Measurements from ENCODE around the gene MAD1L1.
A peak's percentile ranks its signal among the peaks of the same experiment; 100 is the strongest.

MAD1L1 gene

DNA sequence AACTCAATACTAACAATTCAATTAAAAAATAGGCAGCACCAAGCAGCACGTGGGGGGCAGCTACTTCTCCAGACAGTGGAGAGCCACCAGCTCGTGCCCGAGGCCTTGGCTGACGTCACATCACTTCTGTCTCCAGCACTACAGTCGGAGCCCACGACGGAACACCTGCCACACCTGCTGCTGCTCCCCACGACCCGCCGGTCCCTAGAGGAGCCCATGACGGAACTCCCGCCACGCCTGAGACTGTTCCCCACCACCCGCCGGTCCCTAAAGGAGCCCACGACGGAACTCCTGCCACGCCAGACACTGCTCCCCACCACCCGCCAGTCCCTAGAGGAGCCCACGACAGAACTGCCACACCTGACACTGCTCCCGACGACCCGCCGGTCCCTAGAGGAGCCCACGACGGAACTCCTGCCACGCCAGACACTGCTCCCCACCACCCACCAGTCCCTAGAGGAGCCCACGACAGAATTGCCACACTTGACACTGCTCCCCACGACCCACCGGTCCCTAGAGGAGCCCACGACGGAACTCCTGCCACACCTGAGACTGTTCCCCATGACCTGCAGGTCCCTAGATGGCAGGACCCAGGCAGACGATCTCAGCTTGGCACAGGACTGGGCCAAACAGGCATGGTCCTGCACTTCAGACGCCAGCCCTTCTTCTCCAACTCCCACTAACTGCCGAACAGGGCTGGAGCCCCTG is 304.7 kb downstream of the MAD1L1 start:
- DNase-seq (ENCODE audit: low read depth), result no peak

DNA sequence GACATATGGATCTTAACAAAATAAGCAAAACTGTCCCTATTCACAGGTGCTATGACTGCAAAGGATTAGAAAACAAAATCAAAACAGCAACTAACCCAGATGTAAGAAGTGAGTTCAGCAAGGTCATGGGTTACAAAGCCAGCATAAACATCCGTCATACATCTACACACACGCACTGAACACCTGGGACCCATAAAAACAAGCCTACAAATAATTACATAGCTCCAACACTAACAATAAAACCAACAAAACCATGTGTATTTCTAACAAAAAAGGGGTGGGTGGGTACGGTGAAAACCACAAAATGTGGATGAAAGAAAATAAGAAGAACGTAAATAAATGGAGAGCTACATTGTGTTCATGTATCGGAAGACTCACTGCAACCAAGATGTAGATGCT is 305.8 kb downstream of the MAD1L1 start:
- DNase-seq (ENCODE audit: low read depth), result no peak

DNA sequence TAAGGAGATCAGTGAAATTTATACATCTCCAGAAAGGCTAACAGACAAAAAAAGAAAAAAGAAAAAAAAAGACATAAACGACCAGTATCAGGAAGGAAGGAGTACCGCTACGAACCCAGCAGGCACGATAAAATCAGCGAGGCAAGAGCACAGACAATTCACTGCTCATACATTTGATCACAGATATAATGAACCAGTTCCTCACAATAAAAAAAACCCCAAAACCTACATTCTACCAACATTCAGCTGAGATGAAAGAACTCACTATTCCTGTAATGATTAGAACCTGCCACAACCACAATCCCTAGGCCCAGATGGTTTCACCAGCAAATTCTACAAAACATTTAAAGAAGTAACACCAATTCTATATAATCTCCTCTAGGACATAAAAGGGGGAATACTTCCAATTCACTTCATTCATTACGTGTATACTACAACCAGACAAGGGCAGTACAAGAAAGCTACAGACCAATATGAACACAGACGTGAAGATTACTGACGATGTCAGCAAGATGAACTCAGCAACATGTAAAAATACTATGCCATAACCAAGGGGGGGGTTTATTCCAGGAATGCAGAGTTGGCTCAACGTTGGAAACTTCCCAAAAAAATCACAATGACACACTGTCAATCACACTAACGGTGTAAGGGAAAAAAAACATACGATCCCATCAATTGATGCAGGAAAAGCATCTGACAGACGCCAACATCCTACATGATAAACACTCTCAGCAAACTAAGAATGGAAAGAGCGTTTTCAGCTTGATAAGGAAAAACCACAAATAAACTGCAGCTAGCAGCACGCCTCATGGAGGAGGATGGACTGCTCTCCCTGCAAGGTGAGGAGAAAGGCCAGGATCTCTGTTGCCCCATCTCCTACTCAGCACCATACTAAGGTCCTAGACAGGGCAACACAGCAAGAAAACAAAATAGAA is 306.5 kb downstream of the MAD1L1 start:
- DNase-seq (ENCODE audit: low read depth), result peak; percentile 41

DNA sequence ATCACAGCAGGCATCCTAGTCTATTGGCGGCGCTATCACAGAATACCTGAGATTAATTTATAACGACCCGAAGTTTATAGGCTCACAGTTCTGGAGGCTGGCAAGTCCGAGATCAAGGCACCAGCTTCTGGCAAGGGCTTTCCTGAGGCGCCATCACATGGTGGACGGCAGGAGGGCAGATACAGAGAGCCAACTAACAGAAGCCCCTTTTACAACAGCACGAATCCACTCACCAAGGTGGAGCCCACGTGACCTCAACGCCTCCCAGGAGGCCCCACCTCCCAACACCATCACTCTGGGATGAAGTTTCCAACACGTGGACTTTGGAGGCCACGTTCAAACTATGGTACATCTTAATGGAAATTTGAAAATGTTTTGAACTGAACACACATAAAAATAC is 307.4 kb downstream of the MAD1L1 start:
- no peak for DNase-seq (ENCODE audit: low read depth)

DNA sequence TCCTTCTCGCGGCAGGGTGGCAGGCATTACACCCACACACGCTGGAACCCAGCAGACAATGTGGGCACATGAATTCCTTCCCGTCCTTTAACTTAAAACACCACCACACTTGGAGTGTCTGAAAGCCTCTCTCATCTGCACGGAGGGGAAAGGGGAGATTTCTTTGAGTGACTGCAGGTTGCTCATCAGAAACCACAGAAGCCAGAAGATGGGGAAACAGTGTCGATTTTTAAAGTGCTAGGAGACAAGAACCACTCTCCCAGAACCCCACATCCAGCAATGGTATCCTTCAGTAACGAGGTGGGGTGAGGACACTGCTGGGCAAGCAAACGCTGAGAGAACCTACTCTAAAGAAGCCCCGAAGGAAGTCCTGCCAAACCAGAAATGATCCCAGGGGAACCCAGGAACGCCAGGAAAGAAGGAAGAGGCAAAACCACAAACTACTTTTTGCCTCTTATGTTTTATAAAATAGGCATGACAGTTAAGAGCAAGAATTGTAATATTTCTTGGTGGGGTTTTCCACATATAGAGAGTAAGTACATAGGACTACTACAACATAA is 308.4 kb downstream of the MAD1L1 start:
- no peak for DNase-seq (ENCODE audit: low read depth)

DNA sequence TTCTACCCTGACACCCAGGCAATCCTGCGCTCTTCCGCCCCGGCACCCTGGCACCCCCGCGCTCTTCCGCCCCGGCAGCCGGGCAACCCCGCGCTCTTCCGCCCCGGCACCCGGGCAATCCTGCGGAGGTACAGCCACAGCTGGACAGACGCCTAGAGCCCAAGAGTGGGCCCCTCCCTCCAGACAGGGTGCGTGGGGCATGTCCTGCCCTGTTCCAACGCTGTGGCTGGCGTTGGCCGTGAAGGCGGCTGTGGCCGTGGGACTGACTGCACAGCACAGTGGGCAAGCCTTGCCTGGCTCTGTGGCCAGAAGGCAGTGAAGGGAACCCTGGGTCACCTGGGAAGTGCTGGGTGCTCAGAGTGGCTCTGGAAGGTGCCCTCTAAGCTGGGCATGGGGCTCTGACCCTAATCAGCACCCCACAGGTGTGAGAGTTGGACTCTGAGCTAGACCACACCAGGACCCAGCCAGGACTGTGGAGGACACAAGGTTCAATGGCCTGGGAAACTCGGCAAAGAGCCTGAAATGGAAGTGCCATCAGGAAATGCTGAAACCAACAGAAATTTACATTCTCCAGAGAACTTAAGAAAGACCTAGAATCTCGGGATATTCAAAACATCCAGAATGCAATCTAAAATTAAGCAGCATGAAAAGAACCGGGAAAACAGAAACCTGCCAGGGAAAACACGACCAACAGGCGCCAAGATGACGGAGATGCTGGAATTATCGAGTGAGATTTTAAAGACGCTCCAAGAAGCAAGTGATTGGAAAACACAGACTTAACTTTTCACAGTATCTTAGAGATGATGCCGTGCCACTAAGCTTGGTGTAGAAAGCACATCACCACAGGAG is 309.1 kb downstream of the MAD1L1 start:
- no peak for DNase-seq (ENCODE audit: low read depth)

DNA sequence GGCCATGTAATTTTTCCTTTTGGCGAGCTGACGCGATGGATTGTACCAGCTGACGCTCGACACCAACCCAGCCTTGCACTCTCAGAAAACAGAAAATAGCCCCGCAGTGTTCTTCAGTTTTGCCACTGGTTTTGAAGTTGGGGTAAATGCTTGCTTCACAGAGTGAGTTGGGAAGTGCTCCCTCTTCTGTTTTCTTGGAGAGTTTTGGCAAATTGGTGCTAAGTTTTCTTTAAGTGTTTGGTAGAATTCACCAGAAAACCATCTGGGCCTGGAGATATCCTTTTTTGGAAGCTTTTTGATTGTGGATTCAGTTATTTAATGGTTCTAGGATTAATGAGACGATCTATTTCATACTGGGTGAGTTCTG is 309.9 kb downstream of the MAD1L1 start:
- DNase-seq (ENCODE audit: low read depth), result no peak

DNA sequence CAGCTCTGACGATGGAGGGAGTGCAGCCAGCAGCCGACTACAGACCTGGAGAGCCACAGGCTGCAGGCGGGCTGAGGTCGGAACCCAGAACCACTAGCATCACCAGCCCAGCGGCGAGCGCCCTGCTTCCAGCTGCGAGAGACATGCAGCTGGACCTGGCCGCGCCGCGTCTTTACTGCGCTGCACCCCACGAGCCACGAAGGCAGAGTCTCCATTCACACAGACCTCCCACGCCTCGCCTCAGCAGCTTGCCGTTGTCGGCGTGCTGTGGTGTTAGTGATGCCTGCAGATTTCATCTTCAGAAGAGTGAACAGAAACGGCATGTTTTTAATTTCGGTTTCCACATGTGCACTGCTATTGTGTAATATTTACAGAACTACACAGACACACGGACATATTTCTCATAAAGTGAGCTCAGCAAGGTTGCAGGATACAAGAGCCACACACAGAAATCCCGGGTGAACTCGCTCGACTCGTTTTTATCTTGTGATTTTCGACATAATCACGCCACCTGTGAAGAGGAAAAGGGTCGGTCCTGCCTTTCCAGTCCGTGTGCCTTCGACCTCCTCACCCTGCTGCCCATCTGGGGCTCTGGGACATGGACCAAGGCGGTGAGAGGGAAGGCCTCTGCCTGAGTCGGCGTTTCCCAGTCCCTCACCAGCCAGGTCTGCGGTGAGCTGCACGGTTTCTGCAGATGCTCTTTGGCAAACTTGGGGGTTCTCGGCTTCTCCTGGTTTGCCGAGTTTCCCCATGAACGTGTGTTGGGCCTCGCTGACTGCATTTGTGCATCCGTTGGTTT is 310.5 kb downstream of the MAD1L1 start:
- DNase-seq (ENCODE audit: low read depth), result no peak

DNA sequence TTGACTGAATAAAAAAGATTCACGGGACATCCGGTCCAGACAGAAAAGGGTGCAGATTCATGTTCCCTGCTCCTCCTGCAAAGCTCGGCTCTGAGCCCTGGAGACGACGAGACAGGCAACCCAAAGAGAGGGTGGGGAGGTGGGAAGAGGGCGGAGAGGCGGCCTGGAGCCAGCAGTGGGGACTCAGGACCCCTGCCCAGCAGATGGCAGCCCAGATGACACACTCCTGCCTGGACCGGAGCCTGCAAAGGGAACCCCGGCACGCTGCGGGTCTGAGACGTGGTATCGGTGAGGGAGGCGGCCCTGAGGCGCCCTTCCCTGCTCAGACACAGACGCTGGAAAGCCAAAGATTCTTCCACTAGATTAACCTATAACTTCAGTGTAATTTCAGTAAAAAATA is 311.9 kb downstream of the MAD1L1 start:
- no peak for DNase-seq (ENCODE audit: low read depth)

DNA sequence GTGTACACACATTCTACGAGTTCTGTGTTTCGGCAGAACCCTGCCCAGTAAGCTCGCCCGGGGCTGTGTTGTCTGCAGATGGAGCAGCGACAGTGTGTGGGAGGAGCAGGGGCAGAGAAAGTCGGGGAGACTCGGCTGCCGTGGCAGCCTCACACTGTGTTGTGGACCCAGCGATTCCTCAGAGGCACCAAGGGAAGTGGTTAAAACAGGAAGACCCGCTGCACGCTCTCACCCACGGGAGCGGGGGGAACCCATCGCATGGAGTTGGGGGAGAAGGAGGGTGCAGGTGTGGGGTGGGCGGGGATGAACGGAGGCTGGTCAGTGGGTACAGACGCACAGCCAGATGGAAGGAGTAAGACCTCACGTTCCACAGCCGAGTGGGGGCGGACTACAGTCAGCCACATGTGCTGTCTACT is 312.5 kb downstream of the MAD1L1 start:
- DNase-seq (ENCODE audit: low read depth), result peak; percentile 19

DNA sequence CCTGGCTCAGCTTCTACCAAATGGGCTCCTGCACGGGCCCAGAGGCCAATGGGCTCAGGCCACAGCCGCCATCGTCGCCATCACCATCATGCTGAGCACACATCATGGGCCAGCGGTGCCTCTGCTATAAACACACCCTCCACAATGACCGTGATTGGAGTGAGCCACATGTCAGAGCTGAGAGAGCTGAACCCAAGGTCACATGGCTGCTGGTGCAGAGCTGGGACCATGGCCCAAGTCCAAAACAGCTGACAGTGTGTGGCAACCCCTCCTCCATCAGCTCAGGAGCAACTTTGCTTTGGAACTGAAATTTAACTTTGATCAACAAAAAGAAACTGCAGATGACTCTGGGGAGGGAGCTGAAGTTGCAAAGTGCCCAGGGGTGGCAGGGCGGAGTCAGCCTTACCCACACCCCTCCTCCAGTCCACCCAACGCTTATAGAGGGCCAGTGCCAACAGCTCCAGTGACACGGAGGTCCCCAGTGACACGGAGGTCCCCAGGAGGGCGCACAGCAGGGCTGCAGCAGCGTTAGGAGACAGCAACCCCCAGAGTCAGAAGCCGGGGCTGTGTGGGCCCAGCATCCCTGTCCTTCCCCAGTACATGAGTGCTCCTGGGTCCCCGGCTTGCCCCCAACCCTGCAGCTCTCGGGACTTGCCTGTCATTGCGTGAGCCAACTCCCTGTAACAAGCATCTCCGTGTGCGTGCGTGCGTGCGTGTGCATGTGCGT is 313.0 kb downstream of the MAD1L1 start:
- no peak for DNase-seq (ENCODE audit: low read depth)

DNA sequence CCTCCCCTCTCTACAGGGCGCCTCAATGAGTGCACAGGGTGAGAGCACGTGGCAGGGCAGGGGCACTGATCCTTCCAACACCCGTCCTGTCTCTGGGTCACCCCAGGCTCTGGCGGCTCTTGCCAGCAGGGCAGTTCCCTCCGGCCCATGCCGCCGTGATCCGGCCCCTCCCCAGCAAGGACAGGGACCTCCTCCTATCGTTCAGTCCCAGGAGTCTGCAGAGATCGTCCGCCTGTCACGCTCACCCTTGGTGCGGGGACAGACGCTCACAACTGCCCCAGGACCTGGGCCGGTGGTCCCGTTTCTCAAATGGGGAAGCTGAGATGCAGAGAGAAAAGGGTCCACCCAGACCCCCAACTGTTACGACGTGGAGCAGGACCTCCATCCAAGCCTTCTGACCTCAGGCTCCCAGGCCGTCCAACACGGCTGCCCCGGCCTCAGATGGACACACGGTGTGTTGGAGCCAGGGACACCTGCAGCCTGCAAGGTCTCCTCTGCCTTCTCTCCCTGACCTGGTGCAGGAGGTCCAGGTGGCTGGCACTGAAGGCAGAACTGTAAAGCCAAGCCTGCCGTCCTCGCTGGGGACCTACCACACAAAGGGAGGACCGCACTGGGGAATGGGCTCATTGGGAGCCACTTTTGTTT is 313.7 kb downstream of the MAD1L1 start:
- DNase-seq (ENCODE audit: low read depth), result no peak

DNA sequence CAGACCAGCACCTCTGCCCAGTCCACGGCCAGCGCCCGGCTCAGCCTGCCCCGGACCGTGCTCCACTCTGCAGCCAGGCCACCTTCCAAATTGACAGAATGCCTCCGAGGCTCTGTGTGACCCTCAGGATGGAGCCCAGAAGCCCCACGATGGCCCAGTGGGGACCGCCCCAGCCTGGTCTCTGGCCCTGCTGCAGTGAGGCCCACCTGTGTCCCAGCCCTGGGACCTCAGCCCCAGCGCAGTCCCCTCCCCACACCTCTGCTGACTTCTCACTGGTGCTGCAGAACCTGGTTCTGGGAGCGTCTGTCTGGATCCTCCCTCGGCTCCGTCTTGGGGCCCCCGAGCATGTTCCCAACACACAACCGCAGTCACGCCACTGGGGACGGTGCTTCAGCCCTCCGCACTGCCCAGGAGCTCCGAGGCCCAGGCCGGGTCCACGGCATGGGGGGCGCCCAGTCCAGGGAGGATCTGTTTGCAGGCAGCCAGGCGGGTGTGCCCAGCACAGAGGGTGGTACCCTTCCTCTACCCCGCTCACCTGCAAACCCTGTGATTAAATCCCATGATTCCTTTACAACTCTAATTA is 314.6 kb downstream of the MAD1L1 start:
- DNase-seq (ENCODE audit: low read depth), result no peak

DNA sequence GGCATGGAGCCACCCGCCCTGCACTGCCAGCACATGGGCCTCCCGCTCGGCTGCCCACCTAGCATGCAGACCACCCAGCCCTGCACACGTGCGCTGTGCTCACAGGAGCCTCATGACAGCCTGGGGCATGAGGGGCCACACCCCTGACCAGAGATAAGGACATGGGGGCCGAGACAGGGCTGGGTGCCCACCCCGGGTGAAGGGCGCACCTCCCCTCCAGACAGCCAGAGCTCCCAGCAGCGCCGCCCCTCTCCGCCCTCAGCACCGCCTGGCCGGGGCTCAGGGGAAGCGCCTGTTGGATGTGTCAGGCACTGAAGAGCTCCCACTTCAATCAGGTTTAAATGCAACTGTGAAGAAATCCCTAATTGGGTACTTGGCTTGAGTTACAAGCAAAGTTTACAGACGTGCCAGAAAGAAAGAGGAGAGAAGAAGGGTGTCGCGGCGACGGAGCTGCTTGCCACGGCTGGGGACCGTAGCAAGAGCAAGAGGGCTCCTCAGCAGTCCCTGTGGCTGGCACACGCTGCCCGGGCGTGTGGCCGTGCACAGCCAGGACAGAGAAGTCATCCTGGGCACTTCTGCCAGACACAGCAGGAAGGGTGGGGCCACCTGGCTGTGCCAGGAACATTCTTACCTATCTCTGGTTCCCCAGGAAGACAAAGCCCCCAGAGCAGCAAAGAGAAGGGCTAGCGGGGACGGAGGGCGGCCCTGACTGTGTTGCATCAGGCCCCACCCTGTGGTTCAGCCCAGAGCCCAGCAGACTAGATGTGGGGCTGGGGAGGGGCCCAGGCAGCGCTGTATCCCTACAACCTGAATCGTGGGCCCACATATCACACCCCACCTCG is 315.3 kb downstream of the MAD1L1 start:
- no peak for DNase-seq (ENCODE audit: low read depth)

DNA sequence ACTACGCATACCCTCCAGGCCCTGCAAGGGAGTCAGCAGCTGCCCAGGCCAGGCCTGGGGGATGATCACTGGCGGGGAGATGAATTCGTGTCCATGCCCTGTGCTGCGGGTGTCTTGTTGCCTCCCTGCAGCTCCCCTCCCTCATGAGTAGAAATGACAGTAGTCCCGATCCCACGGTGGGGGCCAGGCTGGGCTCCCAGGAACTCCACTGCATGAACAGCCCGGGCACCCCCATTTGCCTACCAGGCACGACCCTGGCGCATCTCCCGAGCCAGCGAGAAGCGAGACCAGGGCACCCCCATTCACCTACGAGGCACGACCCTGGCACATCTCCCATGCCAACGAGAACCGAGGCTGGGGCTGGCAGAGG is 316.2 kb downstream of the MAD1L1 start:
- DNase-seq (ENCODE audit: low read depth), result no peak

DNA sequence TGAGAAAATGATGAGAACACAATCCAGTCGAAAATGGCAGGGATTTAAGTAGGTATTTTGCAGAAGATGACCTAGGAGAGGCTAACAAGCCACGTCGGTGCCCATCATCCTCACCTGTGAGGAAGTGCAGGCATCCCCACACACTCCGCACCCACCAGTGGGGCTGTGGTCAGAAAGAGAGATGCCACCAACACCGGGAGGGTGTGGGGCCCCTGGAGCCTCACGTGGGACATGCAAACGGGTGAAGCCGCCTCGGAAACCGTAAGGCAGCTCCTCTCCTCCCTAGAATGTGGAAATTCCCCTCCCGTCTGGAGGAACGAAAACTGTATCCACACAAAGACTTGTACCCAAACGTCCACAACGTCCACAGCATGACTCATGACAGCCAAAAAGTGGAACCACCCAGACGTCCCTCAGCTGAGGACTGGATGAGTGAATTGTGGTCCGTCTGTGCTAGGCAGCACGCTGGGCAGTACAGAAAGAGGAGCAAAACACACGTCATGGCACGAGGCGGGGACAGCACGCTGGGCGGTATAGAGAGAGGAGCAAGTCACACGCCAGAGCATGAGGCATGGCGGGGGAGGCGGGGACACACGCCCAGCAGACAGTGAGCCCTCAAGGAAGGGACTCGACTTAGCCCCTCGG is 316.7 kb downstream of the MAD1L1 start:
- DNase-seq (ENCODE audit: low read depth), result no peak

DNA sequence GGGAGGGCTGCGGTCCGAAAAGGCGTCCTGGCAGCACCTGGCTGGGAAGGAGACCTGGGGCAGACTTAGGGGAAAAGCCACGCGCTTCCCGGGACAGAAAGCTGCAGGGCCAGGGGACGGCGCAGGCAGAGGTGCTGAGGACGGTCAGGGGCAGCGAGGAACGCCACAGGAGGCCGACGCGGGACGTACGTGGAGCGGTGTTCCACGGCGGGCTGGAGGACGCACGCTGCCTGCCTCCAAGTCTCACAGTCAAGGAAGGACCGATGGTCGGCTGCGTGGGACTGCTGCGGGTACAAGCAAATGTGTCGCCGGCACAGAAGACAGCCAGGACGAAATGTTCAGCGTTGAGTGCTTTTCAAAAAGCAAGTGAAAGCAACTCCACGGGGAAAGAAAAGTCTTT is 317.4 kb downstream of the MAD1L1 start:
- DNase-seq (ENCODE audit: low read depth), result no peak

DNA sequence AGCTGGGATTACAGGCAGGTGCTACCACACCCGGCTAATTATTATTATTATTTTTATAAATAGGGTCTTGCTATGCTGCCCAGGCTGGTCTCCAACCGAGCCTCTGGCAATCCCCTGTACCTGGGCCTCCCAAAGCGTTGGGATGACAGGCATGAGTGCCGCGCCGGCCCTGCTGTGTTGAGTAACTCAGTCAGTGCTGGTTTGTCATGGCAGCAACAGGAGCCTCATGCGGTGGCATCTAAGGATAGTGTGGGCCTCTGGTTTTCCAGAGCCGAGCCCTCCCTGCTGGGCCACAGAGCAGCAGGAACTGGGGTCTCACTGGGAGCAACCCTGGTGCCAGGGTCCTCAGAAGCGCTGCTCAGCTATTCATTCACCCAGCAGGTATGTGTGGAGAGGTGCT is 318.0 kb downstream of the MAD1L1 start:
- DNase-seq (ENCODE audit: low read depth), result no peak

All from T-helper 22 cell (primary cell).